Measurements from ENCODE around the gene KRTAP2-3.
"Not testable (repeated sequence)": the region's sequence is repeated elsewhere in the genome, so short reads cannot be mapped to it uniquely, and the experiment has no call there.

- TF ChIP-seq CTCF (conservative IDR thresholded peaks at IDR 0.05; ENCODE audit: low read depth, low read length); MAZ (IDR thresholded peaks at IDR 0.05; ENCODE audit: borderline replicate concordance, low read depth, low read length); RAD21 (IDR thresholded peaks at IDR 0.05; ENCODE audit: low read length); SMC3 (IDR thresholded peaks at IDR 0.05; ENCODE audit: low read depth, low read length); MXI1 (IDR thresholded peaks at IDR 0.05; ENCODE audit: borderline replicate concordance, low read depth, low read length); POLR2A (IDR thresholded peaks at IDR 0.05; ENCODE audit: low read depth, low read length); USF2 (IDR thresholded peaks at IDR 0.05; ENCODE audit: low read depth, low read length); CEBPB (IDR thresholded peaks at IDR 0.05; ENCODE audit: low read depth, low read length); MAFK (IDR thresholded peaks at IDR 0.05; ENCODE audit: low read depth, low read length); BHLHE40 (IDR thresholded peaks at IDR 0.05; ENCODE audit: low read depth, low read length); RCOR1 (IDR thresholded peaks at IDR 0.05; ENCODE audit: insufficient replicate concordance, low read length): not testable (repeated sequence)
Observed at GRCh38 chr17:41108728-41109386, 48.9 kb upstream of the KRTAP2-3 start.
